HG03442 (cell line): ENCODE results near the gene ADGRG3.

Experiments used
- ATAC-seq: cut with Tn5 transposase; IDR thresholded peaks from one replicate; pipeline ENCODE4 v1.9.1; 2021; ENCODE audit warnings: mild to moderate bottlenecking, moderate library complexity; ENCODE audit not compliant: unreplicated experiment

The ADGRG3 gene, protein sequence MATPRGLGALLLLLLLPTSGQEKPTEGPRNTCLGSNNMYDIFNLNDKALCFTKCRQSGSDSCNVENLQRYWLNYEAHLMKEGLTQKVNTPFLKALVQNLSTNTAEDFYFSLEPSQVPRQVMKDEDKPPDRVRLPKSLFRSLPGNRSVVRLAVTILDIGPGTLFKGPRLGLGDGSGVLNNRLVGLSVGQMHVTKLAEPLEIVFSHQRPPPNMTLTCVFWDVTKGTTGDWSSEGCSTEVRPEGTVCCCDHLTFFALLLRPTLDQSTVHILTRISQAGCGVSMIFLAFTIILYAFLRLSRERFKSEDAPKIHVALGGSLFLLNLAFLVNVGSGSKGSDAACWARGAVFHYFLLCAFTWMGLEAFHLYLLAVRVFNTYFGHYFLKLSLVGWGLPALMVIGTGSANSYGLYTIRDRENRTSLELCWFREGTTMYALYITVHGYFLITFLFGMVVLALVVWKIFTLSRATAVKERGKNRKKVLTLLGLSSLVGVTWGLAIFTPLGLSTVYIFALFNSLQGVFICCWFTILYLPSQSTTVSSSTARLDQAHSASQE

DNA sequence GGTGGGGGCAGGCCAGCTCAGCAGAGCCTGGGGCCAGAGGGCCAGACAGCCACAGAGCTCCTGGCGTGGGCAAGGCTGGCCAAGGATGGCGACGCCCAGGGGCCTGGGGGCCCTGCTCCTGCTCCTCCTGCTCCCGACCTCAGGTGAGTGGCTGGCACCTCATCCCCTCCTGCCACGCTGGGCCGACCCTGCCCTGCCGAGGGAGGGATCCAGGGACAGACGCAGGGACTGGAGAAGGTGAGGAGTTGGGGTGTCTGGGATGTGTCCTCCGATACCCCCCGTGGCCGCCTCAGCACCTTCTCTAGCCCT lies at the start of gene ADGRG3:
TSS of gene ADGRG3 (plus strand) at position 44 of the 309 bp plus-strand sequence. CDS start at position 86, 42 bp downstream.
- no peak for ATAC-seq

- no peak for ATAC-seq
Measured at GRCh38 chr16:57619133-57619605, 48.9 kb upstream of the ADGRG3 start.

DNA sequence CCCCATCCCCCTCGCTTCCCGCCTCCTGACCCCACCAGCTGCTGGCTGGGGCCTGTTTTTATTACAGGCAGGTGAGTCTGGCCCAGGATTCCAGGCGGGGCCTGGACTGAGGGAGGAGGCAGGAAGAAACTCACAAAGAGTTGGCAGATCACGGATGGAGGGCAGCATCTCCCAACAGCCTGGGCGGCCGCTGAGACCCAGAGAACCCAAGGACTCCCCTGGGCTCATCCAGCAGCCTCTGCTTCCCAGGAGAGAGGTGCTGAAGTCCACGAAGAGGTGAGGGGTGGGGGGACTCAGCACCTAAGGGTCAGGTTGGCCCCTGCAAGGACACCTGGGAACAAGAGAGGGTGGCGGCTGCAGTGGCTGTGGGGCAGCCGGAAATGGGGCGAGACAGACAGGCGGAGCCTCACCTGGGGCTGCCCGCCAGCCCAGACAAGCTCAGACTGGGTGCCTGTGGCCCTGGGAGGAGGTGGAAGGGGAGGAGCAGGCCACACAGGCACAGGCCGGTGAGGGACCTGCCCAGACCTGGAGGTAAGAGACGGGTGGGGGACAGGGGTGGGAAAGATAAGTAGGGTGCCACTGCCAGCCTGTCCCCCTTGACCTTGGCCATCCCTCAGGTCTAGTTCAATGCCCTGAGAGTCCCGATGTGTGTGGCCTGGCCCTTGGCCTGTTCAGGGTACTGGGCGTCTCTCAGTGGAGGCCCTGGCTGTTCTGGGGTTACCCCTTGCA lies 48.3 kb upstream of the ADGRG3 start:
- no peak for ATAC-seq

GRCh38 chr16:57620335-57621231 lies 47.5 kb upstream of the ADGRG3 start:
- no peak for ATAC-seq

GRCh38 chr16:57621521-57622271 lies 46.4 kb upstream of the ADGRG3 start:
- no peak for ATAC-seq

DNA sequence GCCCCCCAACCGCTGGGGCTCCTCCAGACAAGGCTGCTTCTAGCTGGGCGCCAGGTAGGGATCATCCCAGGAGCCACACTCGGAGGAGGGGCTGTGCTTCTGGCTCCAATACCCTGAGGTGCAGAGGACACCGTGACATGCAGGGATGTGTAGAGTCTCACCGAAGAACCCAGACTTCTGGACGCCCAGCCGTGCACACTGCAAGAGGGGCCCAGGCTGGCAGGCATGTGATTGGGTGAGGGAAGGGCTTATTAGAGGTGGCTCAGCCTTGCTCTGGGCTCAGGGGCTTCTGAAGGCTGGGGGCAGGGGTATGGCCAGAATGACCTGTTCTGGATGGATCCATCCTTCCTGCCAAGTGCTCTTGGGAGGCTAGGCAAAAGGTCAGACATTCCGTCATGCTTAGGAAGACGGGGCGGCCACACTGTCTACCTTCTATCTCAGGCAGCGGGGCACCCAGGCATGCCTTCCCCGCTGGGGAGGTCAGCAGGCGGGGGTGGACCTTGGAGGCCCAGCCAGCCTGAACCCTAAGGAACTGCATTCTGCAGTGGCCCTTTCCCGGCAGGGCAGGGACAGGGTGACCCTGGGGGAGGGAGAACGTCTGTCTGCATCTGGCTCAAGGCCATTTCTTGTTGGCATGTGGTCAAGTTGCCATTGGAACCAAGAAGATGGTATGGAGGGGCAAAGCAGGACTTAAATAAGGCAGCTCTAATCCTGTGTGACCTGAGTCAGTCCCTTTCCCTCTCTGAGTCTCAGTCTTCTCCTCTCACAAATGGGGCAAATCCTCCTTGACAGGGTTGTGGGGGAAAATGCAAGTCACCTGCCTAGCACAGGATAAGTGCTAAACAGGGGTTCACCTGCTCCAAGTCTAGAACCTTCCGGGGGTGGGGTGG lies 45.5 kb upstream of the ADGRG3 start:
- ATAC-seq: no peak

- no peak for ATAC-seq
Measured at GRCh38 chr16:57623251-57624043, 44.7 kb upstream of the ADGRG3 start.

DNA sequence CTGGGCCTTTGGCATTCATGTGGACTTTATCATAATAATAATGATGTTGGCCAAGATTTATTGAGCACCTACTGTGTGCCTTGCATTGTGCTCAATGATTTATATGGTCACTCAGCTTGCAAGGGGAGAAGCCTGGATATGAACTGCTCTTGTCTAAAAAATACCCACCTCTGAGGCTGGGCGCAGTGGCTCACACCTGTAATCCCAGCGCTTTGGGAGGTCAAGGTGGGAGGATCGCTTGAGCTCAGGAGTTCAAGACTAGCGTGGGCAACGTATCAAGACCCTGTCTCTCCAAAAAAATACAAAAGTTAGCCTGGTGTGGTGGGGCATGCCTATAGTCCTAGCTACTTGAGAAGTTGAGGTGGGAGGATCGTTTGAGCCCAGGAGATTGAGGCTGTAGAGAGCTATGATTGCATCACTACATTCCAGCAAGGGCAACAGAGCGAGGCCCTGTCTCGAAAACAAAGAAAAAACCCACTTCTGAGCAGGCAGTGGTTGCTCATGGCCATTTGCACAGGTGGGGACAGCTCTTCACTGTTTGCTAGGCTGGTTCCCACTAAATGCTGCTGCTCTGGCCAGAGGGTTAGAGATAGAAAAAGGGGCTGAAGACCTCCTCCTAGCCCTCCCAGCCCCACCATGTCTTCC lies 43.9 kb upstream of the ADGRG3 start:
- no peak for ATAC-seq

DNA sequence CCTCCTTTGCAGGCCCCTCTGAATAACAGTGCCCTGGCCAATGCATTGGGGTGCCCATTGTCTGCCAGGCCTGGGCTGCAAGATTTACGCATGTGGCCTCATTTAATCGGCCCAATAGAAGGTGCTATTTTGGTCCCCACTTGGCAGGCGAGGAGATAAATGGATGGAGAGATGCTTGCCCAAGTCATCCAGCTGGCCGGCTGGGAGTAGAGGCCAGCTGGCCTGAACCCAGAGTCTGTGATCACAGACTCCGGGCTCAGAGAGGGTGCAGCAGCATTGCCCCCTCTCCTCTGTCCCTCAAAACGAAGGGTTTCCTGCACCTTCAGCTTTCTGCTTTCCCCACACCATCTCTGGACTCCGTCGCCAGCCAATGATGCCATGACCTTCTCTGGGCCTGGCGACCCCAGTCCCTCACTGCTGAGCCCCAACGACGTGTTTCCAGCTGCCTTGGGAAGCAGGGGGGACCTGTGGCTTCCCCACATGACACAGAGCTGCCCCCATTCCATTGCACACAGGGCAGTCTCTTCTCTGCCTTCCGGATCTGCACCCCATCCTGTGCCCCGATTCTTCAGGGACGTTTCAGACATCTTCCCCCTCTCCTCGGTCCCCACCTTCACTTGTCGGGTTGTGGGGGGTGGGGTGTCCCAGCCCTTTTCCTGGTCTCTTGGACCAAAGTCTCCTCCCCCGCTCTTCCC lies 43.2 kb upstream of the ADGRG3 start:
- ATAC-seq: no peak

DNA sequence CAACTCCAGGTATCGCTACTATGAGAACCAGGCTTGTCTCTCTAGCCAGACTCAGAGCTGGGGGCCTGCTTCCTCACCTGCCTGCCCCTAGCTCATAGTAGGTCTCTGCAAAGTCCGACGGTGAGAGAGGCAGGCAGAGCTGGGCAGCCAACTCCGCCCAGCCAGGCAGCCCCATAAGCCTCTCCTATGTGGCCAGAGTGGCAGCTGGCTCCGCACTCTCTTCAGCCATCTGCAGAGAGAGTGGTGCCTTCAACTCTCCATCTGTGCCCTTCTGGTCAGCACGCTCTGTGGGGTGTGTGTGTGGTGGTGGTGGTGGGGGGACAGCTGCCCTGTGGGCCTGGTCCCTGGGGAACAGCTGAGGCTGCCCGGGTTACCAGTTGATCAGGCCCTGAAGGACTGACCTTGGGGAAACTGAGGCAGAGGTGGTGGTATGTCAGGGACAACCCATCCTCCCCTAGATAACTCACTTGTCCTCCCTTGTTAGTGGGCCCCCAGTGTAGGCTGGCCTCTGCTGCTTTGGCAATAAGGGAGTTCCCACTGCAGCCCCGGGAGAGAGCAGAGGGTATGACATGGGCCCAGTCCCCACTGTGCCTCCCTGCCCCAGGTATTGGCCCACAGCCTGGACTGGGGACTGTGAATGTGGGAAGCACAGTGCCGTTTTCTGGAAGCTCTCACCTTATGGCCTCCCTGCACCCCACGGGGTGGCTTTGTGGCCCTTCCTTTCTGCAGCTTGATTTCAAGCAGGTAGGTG lies 41.5 kb upstream of the ADGRG3 start:
- no peak for ATAC-seq

- no peak for ATAC-seq
Measured at GRCh38 chr16:57627184-57627871, 40.8 kb upstream of the ADGRG3 start.

DNA sequence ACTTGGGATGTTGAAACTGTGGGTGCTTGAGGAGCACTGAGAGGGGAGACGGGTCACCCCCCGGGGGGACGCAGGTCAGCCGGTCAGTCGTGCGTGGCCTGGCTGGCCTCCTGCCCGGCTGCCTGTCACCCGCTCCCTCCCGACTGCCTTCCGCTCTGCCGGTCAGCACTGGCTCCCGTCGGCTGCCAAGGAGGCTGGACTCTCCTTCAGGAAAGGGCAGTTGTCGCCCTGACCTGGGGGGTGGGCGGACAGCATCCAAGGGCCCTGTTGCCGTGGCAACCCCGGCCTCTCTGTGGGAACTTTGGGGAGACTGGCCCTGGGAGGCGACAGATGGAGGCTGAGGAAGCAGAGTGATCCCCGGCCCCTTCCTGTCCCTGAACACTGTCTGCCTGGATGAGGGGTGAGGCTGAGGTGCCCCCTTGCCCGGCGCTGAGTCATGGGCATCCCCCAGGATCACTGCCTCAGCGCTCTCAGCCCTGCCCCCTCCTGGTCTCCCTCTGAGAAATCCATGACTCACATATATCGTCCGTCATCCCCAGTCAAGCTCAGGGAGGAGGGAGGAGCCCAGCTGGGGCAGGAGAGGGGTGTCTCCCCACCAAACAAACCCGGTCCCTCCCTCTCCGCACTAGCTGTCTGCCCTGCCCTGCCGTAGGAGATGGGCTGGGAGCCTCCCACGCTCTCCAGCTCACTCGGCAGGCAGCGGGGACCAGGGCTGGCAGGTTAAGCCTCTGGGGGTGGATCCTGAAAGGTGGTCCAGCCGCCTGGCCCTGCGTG lies 39.9 kb upstream of the ADGRG3 start, which contains the start of gene ADGRG1:
TSS of gene ADGRG1 (plus strand) at position 623 of the 774 bp plus-strand sequence. CDS start 21,658 bp downstream, outside the sequence.
- ATAC-seq: peak; percentile 41

DNA sequence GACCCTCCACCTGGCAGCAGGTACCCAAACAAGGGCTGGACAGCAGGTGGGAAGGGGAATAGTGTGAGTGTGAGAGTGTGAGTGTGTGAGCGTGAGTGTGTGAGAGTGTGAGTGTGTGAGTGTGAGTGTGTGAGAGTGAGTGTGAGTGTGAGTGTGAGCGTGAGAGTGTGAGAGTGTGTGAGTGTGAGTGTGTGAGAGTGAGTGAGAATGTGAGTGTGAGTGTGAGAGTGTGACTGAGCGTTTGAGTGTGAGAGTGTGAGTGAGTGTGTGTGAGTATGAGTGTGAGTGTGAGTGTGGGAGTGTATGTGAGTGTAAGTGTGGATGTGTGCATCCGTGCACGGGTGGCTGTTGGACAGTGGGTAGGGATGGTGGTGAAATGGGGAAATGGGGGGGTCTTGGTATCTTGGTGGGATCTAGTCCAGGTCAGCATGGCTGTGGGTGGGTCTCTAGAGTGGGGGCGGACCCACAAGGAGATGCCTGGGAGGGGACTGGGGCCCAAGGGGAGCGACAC lies 39.3 kb upstream of the ADGRG3 start:
- ATAC-seq: no peak

GRCh38 chr16:57629516-57630406 lies 38.3 kb upstream of the ADGRG3 start:
- no peak for ATAC-seq
